Endodermal cell (in vitro differentiated cells): ENCODE results near the gene ESD. TPM values are rescaled to one million over a fixed set of nuclear protein-coding genes. Genes with fewer than 3 reads are reported as not detected.

Source experiments
- DNase-seq: peaks from one replicate; pipeline ENCODE4 v3.0.0-alpha.2; 2017
- H3K27ac ChIP-seq: 2 replicates; pipeline ENCODE4 v1.5.1; 2013; ENCODE audit warnings: mild to moderate bottlenecking, low read depth, low read length, moderate library complexity
- H3K27me3 ChIP-seq: 2 replicates; pipeline ENCODE4 v1.6.1; 2013; ENCODE audit warnings: mild to moderate bottlenecking, low read length, moderate library complexity; ENCODE audit not compliant: insufficient read depth, control insufficient read depth, poor library complexity, severe bottlenecking
- H3K36me3 ChIP-seq: 2 replicates; pipeline ENCODE4 v1.7.0; 2013; ENCODE audit warnings: mild to moderate bottlenecking, low read length, moderate library complexity; ENCODE audit not compliant: control insufficient read depth, insufficient read depth
- H3K4me1 ChIP-seq: one replicate; pipeline ENCODE4 v1.7.0; 2013; ENCODE audit warnings: low read length; ENCODE audit not compliant: control insufficient read depth, insufficient read depth
- H3K4me3 ChIP-seq: 2 replicates; pipeline ENCODE4 v1.5.1; 2013; ENCODE audit warnings: mild to moderate bottlenecking, low read length, moderate library complexity
- H3K9ac ChIP-seq: 2 replicates; pipeline ENCODE4 v1.6.1; 2013; ENCODE audit warnings: mild to moderate bottlenecking, low read length, moderate library complexity; ENCODE audit not compliant: poor library complexity, severe bottlenecking; ENCODE audit errors: extremely low read depth
- H3K9me3 ChIP-seq: 2 replicates; pipeline ENCODE4 v1.6.1; 2013; ENCODE audit warnings: mild to moderate bottlenecking, low read length, moderate library complexity; ENCODE audit not compliant: control insufficient read depth
- H3K27ac Mint-ChIP-seq: 2 replicates; pipeline ENCODE4 v1.8.0; 2020; ENCODE audit warnings: mixed read lengths
- H3K27me3 Mint-ChIP-seq: 2 replicates; pipeline ENCODE4 v1.8.0; 2021; ENCODE audit warnings: mild to moderate bottlenecking, mixed read lengths; ENCODE audit not compliant: insufficient read depth
- H3K36me3 Mint-ChIP-seq: 2 replicates; pipeline ENCODE4 v1.8.0; 2020; ENCODE audit warnings: low read depth, mixed read lengths
- H3K4me1 Mint-ChIP-seq: 2 replicates; pipeline ENCODE4 v1.8.0; 2020; ENCODE audit warnings: mixed read lengths
- H3K4me3 Mint-ChIP-seq: 2 replicates; pipeline ENCODE4 v1.8.0; 2020; ENCODE audit warnings: mild to moderate bottlenecking, moderate library complexity, mixed read lengths
- H3K9me3 Mint-ChIP-seq: 2 replicates; pipeline ENCODE4 v1.8.0; 2020; ENCODE audit warnings: mild to moderate bottlenecking, mixed read lengths
- WGBS, 2 experiments: methylation state at CpG; one replicate each; pipeline versions ENCODE4 v1.1.5 to v1.1.7; 2013; ENCODE audit warnings: missing lambda C conversion rate in 2 of 2, mixed read lengths in 1 of 2; ENCODE audit not compliant: insufficient coverage in 1 of 2, insufficient read length in 1 of 2; 5-methylcytosine and 5-hydroxymethylcytosine counted together
- total RNA-seq, 2 donors: library from RNA; stranded (reverse); fragmentation: NEBNext Ultra II Directional in 1 of 2; extraction: Animal tissue kit (Norgen Biotek cat#: 25700) in 1 of 2; gene quantifications; 2 replicates in 1 of 2; 3 replicates in 1 of 2; pipeline ENCODE4 v1.2.1, GENCODE V29; 2021
- TF ChIP-seq, protein P1 (sequence below): fragments of 200-600 bp; sonication (generic); conservative IDR thresholded peaks from 2 replicates; pipeline ENCODE4 v1.5.0; 2021; ENCODE audit warnings: antibody characterized with exemption, mild to moderate bottlenecking

ESD gene
- total RNA-seq, 2 donors from 2014 or later: 55.5 to 67.7 TPM

DNA sequence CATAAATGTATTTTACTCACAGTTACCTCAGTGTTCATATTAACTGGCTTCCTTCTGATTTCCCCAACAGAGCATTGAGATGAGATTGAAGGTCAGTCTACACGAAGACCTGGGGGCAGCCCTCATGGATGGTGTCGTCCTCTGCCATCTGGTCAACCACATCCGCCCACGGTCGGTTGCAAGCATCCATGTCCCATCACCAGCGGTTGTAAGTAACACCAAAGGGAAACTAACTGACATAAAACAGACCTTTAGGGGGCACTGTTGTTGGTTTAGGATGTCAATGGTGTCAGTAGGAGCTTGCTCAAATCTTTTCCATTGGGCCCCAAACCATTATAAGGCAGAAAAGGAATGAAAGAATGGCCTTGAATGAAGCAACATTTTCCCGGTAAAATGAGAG is 68.2 kb downstream of the ESD start:
- H3K9me3 ChIP-seq: no peaks in the 10 kb centered on the region
- no peak overlapping the region for H3K27ac Mint-ChIP-seq
- WGBS, 2 experiments: 93 to 95% methylated on average over 3 to 6 of the region's 7 CpGs
- peaks cover 42% of the 10 kb centered on the region for H3K36me3 Mint-ChIP-seq
- no peaks in the 10 kb centered on the region for H3K4me1 ChIP-seq
- DNase-seq: peak; percentile 59
- H3K36me3 ChIP-seq: peaks cover 45% of the 10 kb centered on the region
- H3K4me3 Mint-ChIP-seq: no peak overlapping the region
- no peak overlapping the region for H3K9ac ChIP-seq
- no peaks in the 10 kb centered on the region for H3K27me3 Mint-ChIP-seq
- no peaks in the 10 kb centered on the region for H3K4me1 Mint-ChIP-seq
- no peak overlapping the region for H3K27ac ChIP-seq
- H3K4me3 ChIP-seq: no peak overlapping the region
- no peaks in the 10 kb centered on the region for H3K27me3 ChIP-seq
- TF ChIP-seq, protein P1, sequence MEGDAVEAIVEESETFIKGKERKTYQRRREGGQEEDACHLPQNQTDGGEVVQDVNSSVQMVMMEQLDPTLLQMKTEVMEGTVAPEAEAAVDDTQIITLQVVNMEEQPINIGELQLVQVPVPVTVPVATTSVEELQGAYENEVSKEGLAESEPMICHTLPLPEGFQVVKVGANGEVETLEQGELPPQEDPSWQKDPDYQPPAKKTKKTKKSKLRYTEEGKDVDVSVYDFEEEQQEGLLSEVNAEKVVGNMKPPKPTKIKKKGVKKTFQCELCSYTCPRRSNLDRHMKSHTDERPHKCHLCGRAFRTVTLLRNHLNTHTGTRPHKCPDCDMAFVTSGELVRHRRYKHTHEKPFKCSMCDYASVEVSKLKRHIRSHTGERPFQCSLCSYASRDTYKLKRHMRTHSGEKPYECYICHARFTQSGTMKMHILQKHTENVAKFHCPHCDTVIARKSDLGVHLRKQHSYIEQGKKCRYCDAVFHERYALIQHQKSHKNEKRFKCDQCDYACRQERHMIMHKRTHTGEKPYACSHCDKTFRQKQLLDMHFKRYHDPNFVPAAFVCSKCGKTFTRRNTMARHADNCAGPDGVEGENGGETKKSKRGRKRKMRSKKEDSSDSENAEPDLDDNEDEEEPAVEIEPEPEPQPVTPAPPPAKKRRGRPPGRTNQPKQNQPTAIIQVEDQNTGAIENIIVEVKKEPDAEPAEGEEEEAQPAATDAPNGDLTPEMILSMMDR: peak; percentile 64
- H3K9me3 Mint-ChIP-seq: peaks cover 10% of the 10 kb centered on the region

GRCh38 chr13:46726347-46726746 is 70.6 kb downstream of the ESD start:
- no peak overlapping the region for H3K27ac Mint-ChIP-seq
- TF ChIP-seq, protein P1: no peak

More at GRCh38 chr13:46726347-46726746, 70.6 kb downstream of the ESD start:
- peaks cover 10% of the 10 kb centered on the region for H3K9me3 Mint-ChIP-seq
- Histone ChIP-seq H3K27ac (no peak overlapping the region), H3K9me3 (no peaks in the 10 kb centered on the region), H3K9ac (no peak overlapping the region), H3K36me3 (peaks cover 39% of the 10 kb centered on the region), H3K27me3 (no peaks in the 10 kb centered on the region), H3K4me1 (no peaks in the 10 kb centered on the region), H3K4me3 (no peak overlapping the region)
- no peaks in the 10 kb centered on the region for H3K27me3 Mint-ChIP-seq
- peaks cover 44% of the 10 kb centered on the region for H3K36me3 Mint-ChIP-seq
- H3K4me1 Mint-ChIP-seq: no peaks in the 10 kb centered on the region
- H3K4me3 Mint-ChIP-seq: no peak overlapping the region
- 89 to 100% methylated on average over 1 to 5 of the region's 5 CpGs for WGBS, 2 experiments
- no peak for DNase-seq

Other genes with a start within 250 kb of the ESD start
- 10 to 100 TPM in 1 of 2 donors, 1 to 10 TPM in 1; 8.1 to 11.8 TPM for gene LRCH1, start 244.0 kb downstream of the ESD start, total RNA-seq
- gene HTR2A, start 99.9 kb upstream of the ESD start, total RNA-seq: not detected